NCI-H1048 (cell line): ENCODE results near the gene HOMER3.
"Not testable (repeated sequence)": the region's sequence is repeated elsewhere in the genome, so short reads cannot be mapped to it uniquely, and the experiment has no call there.

Source experiments
- DNase-seq: peaks from one replicate; lab custom pipeline; 2025; lab: John Stamatoyannopoulos, UW

HOMER3 gene

GRCh38 chr19:18924684-18925213, 16.3 kb downstream of the HOMER3 start:
- DNase-seq: no peak

DNA sequence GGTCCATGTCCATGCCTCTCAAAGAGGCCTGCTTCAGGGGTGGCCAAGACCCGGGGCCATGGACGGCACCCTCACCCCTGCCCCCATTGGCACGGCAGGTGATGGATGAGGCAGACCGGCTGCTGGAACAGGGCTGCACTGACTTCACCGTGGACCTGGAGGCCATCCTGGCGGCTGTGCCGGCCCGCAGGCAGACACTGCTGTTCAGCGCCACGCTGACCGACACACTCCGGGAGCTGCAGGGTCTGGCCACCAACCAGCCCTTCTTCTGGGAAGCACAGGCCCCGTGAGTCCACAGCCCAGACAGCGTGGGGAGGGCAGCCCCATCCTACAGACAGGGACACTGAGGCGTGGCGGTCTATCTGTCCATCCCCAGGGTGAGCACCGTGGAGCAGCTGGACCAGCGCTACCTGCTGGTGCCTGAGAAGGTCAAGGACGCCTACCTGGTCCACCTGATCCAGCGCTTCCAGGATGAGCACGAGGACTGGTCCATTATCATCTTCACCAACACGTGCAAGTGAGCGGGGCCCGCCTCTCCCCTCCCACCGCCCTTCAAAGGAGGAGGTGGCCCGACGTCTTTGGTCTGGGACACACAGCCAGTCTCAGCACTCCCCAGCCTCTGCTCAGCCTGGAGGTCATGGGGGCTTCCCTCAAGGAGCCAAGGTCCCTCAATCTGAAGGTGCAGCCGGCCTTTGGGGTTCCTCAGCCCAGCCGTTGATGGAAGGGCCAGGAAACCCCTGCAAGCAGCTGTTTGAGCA, 18.6 kb downstream of the HOMER3 start:
- DNase-seq: no peak

DNA sequence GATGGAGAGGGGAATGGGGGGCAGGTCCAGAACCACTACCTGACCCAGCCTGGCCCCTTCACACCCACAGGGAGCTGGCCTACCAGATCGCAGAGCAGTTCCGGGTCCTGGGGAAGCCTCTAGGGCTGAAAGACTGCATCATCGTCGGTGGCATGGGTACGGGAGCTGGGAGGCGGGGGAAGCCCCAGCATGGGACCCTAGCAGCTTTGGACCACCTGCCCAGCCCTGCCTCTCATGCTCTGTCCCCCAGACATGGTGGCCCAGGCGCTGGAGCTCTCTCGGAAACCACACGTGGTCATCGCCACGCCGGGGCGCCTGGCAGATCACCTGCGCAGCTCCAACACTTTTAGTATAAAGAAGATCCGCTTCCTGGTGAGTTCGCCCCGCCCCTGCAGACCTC, 19.4 kb downstream of the HOMER3 start:
- DNase-seq: no peak

GRCh38 chr19:18920400-18920799, 20.6 kb downstream of the HOMER3 start:
- DNase-seq: no peak

- DNase-seq: no peak
These were observed 21.2 kb downstream of the HOMER3 start for GRCh38 chr19:18919900-18920214.

- DNase-seq: peak; percentile 96
These were observed 21.7 kb downstream of the HOMER3 start, which contains the start of the genes COPE and DDX49 for GRCh38 chr19:18919086-18919899. COPE (minus strand) TSS chr19:18919387; CDS start chr19:18919348, 39 bp downstream. DDX49 (plus strand) TSS chr19:18919715; CDS start chr19:18919742, 27 bp downstream.

DNA sequence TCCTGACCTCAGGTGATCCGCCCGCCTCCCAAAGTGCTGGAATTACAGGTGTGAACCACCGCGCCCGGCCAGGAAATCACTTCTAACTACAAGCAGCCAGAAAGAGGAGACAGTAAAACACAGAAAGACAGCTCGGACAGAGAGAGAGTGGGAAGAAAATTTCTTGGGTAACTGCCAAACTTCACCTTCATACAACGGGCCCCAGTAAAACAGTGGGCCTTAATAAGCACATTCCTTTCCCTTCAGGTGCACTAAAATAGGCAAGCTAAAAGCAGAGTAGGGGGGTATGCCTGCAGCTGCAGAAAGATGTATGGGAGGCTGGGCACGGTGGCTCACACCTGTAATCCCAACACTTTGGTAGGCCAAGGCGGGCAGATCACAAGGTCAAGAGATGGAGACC, 23.4 kb downstream of the HOMER3 start:
- DNase-seq: not testable (repeated sequence)

- no peak for DNase-seq
These were observed 25.4 kb downstream of the HOMER3 start for GRCh38 chr19:18915639-18916038.

DNA sequence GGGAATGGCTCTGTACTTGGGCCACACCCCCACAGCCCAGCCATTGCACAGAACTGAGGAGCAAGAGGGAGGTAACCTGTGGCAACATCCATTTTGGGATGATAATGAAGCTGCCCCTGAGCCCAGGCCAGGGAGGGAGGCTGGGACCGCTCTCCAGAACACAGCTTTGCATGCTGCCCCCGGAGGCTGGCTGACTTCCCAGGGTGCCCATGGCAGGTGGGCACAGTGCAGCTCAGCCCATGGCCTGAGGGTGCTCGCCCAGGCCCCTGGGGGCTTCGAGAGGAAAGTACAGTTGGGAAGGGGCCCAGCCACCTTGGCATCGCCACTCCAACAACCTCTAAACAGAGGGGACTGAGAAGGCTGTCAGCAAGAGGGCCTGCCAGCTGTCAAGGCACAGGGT, 27.6 kb downstream of the HOMER3 start:
- DNase-seq: no peak

- DNase-seq: no peak
These were observed 28.1 kb downstream of the HOMER3 start for GRCh38 chr19:18912933-18913332.

DNA sequence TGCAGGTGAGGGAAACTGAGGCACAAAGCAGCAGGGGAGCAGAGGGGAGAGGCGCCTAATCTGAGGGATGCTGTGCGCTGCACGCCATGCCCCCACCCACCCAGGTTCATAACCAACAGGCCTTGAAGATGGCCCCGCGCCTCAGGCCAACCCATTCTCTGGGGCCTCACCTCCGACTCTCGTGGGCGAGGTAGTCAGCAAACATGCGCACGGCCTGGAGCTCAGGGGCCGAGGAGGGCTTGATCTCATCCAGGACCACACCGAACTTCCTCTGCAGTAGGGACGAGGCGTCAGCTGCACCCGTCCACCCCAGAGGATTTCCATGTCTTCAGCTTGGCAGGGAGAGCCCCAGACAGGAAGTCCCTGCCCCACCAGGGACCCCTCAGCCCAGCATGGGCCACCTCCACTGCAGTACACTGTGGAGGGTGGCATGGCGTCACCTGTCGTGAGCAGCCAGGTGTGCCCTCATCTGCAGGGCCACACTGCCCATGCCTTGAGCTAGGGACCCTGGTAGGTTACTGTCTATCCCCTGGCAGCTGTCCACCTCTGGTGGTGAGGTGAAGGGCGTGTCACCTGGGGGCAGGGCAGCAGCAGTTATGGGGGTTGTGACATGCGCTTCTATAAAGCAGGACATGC, 30.1 kb downstream of the HOMER3 start:
- no peak for DNase-seq

GRCh38 chr19:18910010-18910409, 31.0 kb downstream of the HOMER3 start:
- no peak for DNase-seq

GRCh38 chr19:18908917-18909619, 31.9 kb downstream of the HOMER3 start:
- no peak for DNase-seq

DNA sequence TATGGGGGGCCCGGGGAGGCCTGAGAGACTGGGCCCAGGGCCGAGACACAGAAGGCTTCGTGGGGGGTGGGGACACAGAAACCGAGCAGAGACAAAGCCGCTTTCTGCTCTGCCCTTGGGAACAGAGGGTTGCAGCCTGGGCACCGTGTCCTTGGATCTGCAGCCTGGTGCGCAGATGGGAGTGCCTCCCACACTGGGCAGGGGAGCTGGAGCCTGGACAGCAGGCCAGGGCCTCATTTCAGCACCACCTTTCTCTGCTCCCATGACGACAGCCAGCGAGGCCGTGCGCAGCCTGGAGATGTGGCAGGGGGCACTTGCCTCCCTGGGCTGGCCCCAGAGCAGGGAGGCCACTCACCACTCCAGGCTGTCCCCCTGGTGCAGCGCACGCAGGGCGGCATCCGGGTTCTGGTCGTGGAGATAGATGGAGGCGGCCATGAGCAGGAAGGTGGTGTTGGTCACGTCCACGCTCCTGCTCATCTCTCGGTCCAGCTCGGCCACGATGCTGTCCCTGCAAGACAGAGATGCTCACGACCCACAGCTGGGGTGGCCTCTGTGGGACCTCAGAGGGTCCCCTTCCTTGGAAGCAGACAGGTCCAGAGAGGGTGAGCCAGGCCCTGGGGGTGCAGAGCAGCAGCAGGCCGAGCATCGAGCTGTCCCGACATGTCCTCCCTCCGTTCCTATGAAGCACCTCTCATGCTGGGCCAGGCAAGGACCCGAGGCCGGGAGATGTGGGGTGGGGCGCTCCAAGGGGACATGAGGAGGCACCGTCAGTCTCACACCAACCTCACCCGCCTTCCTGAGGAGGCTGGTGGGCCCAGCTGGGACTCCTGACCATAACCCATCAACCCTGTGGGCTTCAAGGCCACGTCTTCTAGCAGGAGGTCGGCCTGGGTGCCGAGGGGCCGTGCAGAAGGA, 34.2 kb downstream of the HOMER3 start:
- no peak for DNase-seq

DNA sequence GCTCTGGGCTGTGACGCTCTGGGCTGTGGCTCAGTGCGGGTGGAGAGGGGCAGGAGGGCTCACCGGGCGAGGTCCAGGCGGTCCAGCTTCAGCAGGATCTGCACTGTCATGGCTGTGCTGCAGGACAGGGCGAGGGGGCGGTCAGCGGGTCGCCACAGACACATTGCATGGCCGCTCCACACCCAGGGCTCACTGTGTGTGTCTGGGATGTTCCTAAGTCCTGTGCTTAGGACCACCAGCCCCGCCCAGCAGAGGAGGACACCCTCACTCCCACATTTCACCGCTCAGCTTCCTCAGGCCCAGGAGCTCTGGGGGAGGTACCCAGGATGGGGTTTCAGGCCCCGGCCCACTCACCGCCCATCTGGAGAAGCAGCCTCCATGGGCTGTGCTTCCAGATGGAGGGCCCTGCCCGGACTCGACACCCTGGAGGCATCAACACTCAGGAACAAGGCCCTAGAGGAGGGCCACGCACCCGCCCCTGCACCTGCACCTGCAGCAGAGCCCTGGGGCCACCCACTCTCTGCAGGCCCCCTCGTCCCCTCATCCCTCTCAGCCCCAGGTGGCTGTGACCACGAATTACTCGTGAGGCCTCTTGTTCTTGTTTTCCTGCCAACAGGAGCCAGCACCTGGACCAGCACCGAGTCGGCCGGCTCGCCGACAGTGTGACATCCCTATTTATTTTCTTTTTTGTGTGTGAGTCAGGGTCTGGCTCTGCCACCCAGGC, 35.3 kb downstream of the HOMER3 start:
- no peak for DNase-seq

DNA sequence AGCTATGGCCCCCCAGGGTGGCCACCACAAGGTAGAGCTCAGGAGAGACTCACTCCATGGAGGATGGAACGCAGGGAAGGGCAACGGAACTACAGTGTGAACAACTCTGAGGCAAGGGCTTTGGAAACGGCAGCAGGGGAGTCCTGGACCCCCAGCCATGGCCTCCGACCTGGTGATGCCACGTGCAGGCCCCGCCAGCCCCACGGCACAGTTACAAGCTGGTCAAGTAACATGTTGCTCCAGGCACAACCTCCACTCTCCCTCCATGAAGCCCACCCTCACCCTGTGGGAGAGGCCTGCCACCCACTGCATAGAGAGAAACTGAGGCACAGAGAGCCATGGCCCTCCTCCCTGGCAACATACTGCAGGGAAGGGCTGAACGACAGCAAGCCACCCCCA, 36.0 kb downstream of the HOMER3 start:
- no peak for DNase-seq

DNA sequence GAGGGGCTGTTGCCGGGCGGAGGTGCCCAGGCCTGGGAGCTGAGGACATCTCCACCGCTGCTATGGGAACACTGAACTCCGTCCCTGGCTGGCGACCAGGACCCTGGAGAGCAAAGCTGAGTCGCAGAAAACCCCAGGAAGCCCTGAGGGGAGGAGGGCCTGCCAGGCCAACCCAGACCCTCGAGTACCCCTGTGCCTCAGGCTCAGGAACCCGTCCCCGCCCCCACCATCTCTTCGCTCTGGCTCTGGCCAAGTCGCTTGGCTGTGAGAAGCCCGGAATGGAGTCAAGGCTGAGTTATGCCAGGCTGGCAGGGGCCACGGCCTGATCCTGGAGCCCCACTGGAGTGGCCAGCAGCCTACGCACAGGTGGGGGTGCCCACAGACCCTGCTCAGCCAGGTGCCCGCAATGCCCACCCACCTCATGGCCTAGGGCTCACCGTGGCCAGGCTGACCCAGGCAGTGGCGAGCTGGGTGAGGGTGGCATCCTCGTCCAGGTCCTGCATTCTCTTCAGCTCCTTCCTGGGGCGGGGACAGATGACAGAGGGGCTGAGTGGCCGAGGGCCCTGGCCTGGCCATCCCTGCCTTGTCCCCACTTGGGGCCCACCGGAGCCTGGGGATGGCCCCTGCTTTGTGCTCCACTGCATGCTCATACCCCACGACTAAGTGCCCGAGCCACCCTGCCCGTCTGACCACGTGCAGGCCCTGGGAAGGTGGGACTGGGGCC, 36.5 kb downstream of the HOMER3 start:
- DNase-seq: no peak

DNA sequence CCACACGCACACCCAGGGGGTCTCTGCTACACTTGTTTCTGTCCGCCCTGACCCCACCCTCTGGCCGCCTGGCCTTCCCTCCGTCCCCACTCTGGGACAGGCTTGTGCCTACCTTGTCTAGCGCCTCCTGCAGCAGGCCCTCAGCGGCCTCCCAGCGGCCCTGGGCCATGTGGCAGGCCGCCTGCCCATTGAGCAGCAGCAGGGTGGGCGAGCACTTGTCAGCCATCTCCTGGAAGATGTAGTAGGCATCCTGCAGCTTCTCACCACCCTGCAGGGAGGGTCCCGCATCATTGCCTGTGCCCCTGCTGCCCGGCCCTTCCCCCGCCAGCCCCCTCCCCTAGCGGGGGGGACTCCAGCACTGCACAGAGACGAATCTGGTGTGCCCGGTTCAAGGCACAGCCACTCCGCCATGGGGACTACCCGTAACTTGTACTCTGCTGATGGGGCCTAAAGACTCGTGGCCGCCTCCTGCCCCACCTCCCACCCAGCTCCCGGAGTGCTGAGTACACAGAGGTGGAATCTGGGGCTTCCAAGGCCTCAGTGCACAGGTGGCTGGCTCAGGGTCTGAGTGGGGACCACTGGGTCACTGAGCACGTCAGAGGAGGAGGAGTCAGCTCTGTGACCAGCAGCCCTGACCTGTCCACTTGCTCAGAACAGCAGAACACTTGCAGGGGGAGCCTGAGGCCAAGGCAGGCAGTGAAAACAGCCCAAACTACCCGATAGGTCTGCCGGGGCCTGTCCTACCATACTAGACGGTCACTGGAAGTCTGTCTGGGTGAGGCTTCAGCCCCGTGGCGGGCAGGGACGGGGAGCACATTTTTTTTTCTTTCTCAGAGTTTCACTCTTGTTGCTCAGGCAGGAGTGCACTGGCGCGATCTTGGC, 37.6 kb downstream of the HOMER3 start:
- no peak for DNase-seq
